ENCODE results near the gene RTN4R.

- no peak for TF ChIP-seq CTCF (IDR thresholded peaks at IDR 0.05)
- no peak for TF ChIP-seq REST (IDR thresholded peaks at IDR 0.05; ENCODE audit: insufficient read depth in 1 of 2, low read depth in 2 of 2, low read length in 1 of 2)
- no peak for TF ChIP-seq POLR2AphosphoS5 (IDR thresholded peaks at IDR 0.05; ENCODE audit: low read depth, low read length)
These were observed 5.5 kb downstream of the RTN4R start for GRCh38 chr22:20262582-20263147.

Measured in Panc1 (cell line).